HG03280 (cell line): ENCODE data around the gene METRN.
"Not testable (repeated sequence)": the region's sequence is repeated elsewhere in the genome, so short reads cannot be mapped to it uniquely, and the experiment has no call there.

Experiments
- ATAC-seq: cut with Tn5 transposase; IDR thresholded peaks from one replicate; pipeline ENCODE4 v1.9.1; 2021; ENCODE audit warnings: mild to moderate bottlenecking, moderate library complexity; ENCODE audit not compliant: unreplicated experiment

The METRN gene

DNA sequence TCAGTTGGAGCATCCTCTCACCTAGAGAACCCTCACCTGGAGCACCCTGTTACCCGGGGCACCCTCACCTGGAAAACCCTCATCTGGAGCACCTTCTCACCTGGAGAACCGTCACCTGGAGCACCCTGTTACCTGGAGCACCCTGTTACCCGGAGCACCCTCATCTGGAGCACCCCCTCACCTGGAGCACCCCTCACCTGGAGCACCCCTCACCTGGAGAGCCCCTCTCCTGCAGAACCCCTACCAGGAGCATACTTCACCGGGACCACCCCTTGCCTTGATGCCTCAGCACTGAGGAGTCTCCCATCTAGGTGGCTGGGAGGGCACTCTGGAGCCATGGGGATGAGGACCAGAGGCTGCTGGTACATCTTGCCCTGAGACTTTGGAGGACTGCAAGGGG, 6.0 kb upstream of the METRN start:
- no peak for ATAC-seq

DNA sequence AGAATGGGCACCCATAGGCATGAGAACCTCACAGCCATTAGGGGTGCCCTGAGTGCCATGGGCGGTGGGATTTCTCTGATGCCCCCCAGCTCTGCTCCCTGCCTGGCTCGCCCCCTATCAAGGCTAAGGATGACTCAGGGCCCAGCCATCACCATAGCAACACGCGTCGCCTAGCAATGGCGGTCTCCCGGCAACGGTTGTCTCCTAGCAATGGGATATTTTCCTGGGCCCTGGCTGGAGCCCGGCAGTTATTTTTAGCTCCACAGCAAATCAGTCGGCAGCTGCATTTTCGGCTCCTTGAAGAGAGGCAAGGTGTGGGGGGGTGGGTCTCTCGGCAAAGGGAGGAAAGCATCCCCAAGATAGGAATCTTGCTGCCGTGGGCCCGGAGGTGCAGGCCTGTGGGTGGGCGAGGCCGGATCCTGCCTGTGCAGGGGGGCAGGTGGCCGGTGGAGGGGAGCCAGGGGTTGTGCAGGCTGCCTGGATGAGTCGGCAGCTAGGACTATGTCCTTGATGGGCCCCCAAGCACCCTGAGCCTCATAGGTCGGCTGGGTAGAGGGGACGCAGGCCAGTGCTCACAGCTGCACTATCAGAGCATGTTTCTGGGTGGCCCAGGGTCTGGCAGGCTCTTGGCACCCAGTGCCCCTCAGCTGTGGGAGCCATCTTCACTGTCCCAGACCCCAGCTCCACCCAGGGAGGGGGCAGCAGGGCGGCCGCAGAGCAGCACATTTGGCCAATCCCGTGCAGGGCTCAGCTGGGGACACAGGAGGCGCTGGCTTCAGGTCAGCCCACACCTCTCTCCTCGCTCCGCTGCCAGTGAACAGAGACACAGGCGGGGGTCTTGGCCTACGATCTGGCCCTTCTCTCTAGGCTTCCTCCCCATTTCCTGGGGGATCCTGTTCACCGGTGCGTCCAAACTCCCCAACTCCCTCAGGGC, 5.1 kb upstream of the METRN start:
- ATAC-seq = no peak

DNA sequence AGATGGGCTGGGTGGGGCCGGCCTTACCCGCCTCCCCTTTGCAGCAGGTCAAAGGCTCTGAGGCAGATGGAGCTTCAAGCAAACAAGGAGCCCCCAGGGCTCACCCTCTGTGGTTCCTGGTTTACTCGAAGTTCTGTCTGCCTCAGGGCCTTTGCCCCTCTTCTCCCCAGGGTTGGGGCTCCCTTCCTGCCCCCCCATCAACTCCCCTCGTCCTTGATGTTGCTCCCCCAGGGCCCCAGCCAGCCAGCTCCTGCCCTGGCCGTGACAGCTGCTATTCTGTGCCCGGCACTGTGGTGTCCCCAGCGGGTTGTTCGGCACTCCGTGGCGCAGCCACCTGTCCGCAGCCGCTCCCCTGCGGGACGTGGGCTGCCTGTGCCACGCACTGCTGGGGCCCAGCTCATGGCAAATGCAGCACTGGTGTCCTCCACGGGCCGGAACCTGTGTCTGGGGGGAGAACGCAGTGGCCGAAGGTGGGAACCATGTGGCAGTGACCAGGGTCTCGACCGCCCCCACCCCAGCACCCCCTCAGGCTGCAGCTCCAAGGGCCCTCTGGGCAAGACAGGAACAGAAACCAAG, 4.3 kb upstream of the METRN start:
- no peak for ATAC-seq

DNA sequence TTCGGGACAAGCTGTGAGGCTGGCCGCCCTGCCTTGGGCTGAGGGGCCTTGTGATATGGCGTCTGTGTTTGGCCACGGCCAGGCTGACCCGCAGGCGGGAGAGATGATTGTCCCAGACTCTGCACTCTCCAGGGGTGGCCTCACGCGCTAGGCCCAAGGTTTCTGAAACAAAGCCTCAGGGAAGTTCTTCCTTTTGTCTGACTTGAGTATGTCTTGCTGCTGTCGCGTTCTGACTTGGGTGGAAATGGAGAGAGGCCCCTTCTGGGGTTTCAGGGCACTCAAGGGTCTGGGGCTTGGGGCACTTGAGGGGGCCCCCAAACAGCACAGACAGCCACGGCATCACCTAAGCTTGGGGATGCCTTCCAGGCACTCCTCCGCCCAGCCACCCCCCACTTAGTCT, 3.8 kb upstream of the METRN start:
- ATAC-seq = no peak

DNA sequence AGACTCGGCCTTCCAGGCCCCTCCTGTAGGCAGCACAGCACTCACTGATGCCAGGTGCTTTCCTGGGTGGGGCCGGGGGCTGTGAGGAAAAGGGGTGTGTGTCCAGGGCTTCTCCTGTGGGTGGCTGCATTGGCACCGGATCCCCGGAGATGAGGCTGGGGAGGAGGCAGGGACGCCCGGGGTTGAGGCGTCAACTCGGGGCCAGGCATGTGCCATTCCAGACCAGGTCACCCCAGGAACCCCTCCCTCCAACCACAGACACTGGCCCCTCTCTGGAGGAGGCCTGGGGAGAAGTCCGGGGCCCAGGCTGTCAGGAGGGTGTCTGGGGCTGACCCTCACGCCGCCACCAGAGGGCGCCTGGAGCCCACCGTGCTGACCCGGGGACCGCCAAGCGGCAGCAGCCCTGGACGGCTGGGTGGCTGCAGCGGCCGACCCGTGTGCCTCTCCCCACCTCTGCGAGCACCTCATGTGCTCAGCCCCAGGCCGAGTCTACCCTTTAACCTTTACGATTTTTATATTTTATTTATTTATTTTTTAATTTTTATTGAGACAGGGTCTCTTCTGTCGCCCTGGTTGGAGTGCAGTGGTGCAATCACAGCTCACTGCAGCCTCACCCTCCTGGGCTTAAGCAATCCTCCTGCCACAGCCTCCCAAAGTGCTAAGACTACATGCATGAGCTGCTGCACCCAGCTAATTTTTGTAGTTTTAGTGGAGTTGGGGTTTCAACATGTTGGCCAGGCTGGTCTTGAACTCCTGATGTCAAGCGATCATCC, 3.2 kb upstream of the METRN start:
- ATAC-seq = no peak

DNA sequence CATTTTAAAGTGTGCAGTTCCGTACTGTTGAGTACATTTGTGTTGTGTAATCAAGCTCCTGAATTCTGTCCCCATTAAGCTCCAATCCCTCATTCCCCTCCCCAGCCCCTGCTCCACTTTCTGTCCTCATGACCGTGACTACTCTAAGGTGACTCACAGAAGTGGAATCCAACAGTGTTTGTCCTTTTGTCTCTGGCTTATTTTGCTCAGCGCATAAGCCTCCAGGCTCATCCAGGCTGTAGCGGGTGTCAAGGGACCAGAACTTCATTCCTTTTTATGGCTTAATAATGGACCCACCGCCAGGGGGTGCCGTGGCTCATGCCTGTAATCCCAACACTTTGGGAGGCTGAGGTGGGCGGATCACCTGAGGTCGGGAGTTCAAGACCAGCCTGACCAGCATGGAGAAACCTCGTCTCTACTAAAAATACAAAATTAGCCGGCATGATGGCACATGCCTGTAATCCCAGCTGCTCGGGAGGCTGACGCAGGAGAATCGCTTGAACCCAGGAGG, 2.1 kb upstream of the METRN start:
- not testable (repeated sequence) for ATAC-seq

DNA sequence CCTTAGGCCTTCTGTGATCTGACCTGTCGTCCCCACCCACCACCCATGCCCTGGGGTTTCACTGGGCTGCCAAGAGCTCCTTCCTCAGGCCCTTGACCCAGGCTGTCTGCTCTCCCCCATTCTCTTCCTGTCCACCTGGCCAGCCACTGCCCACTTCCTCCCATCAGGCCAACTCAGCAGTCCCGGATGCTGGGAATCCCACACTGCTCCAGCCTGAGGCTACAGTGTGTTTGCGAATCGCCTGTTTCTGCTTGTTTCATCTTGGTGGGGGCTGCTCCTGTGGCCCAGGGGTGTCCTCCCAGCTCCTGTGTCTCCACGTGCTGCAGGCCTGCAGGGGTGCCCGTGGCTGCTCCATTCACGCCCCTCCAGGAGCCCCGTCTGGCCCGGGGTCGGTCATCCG, 839 bp upstream of the METRN start:
- ATAC-seq = no peak

DNA sequence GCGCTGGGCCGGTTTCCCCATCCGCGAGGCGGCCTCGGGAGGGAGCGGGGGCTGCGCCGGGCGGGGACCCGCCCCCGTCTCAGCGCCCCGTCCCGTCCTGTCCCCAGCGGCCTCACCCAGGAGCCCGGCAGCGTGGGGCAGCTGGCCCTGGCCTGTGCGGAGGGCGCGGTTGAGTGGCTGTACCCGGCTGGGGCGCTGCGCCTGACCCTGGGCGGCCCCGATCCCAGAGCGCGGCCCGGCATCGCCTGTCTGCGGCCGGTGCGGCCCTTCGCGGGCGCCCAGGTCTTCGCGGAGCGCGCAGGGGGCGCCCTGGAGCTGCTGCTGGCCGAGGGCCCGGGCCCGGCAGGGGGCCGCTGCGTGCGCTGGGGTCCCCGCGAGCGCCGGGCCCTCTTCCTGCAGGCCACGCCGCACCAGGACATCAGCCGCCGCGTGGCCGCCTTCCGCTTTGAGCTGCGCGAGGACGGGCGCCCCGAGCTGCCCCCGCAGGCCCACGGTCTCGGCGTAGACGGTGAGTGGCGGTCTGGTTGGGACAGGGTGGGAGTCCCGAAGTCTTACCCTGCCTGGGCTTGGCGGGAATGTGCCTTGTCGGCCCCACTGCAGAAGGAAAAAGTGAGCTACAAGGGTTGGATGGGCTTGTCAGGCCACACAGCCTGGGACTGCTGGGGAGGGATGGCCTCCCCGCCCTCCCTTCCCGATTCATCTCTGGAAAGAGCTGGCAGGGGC, 720 bp downstream of the METRN start:
- peak; percentile 17 for ATAC-seq

DNA sequence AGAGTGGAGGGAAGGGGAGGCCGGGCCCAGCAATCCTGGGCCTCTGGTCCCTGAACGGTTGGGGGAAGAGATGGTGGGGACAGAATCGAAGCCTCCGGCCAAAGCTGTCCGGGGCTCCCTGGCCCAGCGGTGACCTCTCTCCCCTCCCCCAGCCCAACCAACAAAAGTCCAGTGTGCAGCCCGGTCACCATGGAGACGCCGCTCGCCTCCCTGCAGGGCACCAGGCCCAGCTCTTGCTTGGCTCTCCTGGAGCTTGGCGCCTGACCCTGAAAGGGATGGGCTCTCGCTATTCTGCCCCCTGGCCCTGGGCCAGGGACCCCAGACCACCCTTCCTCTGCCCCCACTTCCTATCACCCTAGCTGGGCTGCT, 1.3 kb downstream of the METRN start:
- no peak for ATAC-seq

DNA sequence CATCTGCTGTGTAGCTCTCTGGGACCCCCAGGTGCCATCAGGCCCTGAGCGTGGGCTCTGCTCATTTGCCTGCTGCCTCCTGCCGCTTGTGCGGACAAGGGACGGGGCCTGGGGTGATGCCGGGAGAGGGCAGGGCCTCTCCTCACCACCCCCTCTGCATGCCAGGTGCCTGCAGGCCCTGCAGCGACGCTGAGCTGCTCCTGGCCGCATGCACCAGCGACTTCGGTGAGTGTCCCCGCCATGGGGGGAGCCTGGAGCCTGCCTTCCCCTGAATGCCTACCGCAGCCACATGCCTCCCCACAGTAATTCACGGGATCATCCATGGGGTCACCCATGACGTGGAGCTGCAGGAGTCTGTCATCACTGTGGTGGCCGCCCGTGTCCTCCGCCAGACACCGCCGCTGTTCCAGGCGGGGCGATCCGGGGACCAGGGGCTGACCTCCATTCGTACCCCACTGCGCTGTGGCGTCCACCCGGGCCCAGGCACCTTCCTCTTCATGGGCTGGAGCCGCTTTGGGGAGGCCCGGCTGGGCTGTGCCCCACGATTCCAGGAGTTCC, 1.9 kb downstream of the METRN start:
- ATAC-seq = no peak

DNA sequence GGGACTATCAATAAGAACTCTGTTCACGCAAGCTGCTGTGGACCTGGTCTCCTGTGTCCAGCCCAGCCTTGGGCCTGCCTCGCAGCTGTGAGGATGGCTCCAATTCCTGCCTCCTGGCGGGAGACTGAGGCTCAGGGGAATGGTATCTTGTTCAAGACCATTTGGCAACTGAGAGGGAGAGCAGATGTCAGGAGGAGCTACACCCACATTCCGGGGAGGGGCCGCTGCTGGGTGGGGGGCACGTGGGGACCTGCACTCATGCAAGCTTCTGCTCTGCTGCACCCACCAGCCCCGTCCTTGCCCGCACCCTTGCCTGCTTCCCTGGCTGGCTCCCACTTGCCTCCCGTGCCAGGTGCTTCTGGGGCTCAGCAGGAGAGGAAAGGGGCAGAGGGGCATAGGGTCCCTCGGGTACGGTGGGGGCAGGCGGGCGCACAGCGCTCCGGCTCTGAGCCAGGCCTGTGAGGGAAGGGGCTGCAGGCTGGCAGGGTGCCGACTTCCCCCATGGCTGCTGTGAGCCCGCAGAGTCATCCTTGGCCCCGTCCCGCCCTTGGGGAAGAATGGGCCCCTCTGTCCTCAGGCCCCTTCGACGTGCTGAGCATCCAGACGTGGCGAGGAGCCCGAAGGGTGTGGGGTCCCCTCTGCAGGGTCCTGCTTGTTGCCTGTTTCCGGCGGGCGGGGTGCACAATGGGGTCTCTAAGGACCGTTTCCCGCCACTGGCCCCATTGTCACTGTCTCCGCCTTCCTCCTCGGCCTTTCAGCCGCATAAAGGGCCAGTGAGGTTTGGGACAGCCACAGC, 2.7 kb downstream of the METRN start:
- ATAC-seq = no peak

DNA sequence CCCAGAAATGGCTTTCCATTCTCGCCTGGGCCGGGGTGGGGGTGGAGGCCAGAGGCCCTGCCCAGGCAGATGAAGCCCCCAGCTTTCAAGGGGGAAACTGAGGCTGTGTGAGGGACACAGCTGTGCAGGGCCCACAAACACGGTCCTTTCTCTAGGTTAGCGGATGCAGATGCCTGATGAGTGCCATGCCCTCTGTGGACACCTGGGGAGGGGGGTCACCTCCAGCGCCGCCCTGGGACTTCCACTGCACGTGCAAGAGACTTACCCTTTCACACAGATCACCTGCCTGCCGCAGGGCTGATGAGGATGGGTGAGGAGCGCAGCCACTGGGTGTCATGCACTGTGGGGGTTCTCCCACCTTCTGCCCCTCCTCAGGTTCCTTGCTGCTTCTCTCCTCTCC, 3.5 kb downstream of the METRN start:
- no peak for ATAC-seq

DNA sequence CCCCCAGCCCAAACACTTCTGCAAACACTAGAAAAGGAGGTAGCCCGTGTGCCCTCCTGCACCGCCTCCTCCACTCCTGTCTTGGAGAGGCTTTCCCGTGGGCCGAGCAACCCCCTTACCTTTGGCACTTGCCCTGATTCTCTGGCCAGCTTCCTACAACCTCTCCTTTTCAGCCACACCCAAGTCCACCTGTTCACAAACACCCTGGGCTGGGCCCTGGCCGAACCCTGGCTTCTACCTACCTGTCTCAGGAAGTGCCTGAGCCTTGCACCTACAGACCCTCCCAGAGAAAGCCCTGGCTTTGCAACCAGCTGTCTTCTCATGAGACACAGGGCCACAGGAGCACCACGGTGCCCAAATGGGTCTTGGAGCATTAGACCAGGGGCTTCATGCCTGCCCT, 4.0 kb downstream of the METRN start:
- no peak for ATAC-seq

DNA sequence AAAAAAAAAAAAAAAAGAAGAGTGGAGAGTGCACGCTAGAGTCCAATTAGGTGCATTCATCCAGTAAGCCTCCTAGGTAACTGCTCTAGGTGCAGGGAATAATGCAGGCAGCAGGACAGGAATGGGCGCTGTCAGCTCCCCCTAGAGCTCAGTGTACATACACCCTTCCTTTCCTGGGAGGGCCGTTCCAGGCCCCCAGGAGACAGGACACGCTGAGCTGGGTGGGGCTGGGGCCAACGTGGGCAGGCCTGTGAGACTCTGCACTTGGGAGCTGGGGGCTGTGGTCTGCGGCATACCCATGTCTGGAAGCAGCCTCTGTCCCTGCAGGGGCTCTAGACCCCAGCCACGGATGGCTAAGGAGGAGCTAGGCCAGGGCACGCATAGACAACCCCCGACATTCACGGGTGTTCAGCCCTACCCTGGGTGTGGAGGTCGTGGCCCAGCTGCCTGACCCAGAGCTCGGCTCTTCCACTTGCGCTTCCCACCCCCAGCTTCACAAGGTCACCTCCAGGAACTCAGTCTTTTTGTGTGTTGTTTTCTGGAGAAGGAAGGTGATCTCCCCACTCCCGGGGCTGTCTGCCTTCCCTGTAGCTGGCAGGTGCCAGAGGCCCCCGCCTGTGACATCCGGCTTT, 5.0 kb downstream of the METRN start:
- ATAC-seq = no peak

DNA sequence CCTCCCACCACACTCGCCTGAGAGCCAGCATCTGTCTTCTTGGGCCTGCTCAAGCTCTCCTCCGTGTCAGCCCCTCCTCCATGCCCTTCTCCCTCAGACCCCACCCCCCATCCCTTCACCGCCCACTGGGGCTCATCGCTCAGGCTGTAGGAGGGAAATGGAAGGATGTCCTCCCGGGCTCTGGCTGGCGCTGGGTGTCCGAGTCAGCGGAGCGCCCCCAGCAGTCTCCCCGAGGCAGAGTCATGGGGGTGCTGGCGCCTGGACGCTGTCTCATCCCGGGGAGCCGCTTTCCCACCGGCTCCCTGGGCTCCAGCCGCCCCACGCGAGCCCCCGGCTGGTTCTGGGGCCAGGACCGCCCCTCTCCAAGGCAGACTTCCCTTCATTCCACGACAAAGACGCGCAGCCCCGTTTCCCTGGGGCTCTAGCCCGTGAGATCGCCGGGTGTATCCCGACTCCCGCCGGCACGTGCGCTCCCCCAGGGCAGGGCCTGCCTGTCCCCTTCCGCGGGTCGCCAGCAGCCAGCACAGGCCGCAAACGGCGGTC, 5.6 kb downstream of the METRN start:
- ATAC-seq = peak; percentile 15

DNA sequence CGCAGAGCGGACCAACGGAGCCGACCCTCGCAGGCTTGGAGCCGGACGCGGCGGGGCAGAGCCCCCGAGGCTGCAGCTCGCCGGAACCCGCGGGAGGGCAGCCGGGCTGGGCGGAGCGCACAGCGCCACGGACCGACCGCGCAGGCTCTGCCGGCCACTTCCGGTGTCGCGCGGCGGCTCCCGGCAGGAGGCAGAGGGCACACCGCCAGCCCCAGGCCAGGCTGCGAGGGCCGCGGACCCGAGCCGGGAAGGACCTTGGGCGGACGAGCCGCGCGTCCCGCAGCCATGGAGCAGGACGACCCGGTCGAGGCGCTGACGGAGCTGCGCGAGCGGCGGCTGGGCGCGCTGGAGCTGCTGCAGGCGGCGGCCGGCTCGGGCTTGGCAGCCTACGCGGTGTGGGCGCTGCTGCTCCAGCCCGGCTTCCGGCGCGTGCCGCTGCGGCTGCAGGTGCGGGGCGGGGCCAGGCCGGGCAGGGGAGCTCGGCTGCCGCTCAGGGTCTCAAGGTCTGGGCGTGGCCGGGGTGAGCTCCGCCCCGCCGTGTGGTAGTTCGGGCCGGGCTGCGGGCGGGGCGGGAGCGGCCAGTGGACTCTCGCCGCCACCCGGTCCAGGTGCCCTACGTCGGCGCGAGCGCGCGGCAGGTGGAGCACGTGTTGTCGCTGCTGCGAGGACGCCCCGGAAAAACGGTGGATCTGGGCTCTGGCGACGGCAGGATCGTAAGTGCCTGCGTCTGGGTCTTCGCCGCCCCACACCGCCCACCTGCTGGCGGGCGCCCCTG, 6.3 kb downstream of the METRN start, which contains the start of gene ANTKMT:
ANTKMT (plus strand) TSS at position 157 of the 775 bp plus-strand sequence; CDS start at position 286, 129 bp downstream.
- ATAC-seq = peak; percentile 71

DNA sequence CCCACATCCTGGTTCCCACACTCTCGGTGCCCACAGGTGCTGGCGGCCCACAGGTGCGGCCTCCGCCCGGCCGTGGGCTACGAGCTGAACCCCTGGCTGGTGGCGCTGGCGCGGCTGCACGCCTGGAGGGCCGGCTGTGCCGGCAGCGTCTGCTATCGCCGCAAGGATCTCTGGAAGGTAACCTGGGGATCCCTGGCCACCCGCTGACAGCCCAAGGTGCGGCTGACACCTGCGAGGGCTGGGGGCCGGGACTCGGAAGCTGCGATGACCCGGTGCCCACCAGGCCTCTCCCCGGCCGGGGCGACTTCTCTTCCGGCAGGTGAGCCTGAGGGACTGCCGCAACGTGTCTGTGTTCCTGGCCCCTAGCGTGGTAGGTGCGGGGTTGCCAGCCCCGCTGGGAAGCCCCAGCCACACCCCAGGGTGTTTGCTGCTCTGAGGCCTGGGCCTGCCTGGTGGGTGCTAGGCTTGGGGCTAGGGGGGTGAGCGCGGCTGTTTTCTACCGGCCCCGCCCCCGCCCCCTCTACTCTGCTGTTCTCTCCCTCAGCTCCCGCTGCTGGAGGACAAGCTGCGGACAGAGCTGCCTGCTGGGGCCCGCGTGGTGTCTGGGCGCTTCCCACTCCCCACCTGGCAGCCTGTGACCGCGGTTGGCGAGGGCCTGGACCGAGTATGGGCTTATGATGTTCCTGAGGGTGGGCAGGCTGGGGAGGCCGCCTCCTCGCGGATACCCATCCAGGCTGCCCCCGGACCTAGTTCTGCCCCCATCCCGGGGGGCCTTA, 7.0 kb downstream of the METRN start:
- ATAC-seq = no peak
